Stomach (tissue), 9 donors: ENCODE data around the gene C2orf92. TPM values are rescaled to one million over a fixed set of nuclear protein-coding genes. Genes with fewer than 3 reads are reported as not detected.
"Not testable (repeated sequence)": the region's sequence is repeated elsewhere in the genome, so short reads cannot be mapped to it uniquely, and the experiment has no call there.

ENCODE experiments used
- DNase-seq, 2 donors: peaks; one replicate each; pipeline versions ENCODE4 v3.0.0 to v3.0.0-alpha.2; 2013 to 2019
- H3K27ac ChIP-seq, 5 donors: fragments of 200-600 bp in 4 of 5; sonication (generic) in 4 of 5; one replicate each; pipeline ENCODE4 v1.5.1; 2013 to 2019; ENCODE audit warnings: mild to moderate bottlenecking in 1 of 5, moderate library complexity in 1 of 5
- H3K27me3 ChIP-seq, 3 donors: fragments of 200-600 bp; sonication (generic); one replicate each; pipeline ENCODE4 v1.5.1; 2017 to 2019; ENCODE audit warnings: mixed run types in 1 of 3
- H3K36me3 ChIP-seq, 4 donors: fragments of 200-600 bp; sonication (generic); 1 replicate in 3 of 4; 2 replicates in 1 of 4; pipeline ENCODE4 v1.5.1; 2016 to 2019
- H3K4me1 ChIP-seq, 4 donors: fragments of 200-600 bp; sonication (generic); one replicate each; pipeline ENCODE4 v1.5.1; 2016 to 2019
- H3K4me3 ChIP-seq, 4 donors: fragments of 200-600 bp; sonication (generic) in 3 of 4; one replicate each; pipeline ENCODE4 v1.5.1; 2016 to 2019; ENCODE audit warnings: mild to moderate bottlenecking in 1 of 4
- H3K9me3 ChIP-seq, 4 donors: fragments of 200-600 bp; sonication (generic); one replicate each; pipeline ENCODE4 v1.5.1; 2016 to 2019
- CTCF ChIP-seq, 7 experiments: fragments of 450-650 bp in 4 of 7; fragments of 200-600 bp in 3 of 7; sonication (generic) in 3 of 7; IDR thresholded peaks; one replicate each; pipeline ENCODE4 v1.5.1; 2016 to 2019; ENCODE audit warnings: antibody characterized with exemption in 7 of 7, control low read depth in 2 of 7, mild to moderate bottlenecking in 1 of 7
- EP300 ChIP-seq: sonication (generic); formaldehyde crosslinking; IDR thresholded peaks from one replicate; pipeline ENCODE4 v1.6.1; 2017; ENCODE audit warnings: antibody characterized with exemption
- POLR2A ChIP-seq, 4 donors: fragments of 450-650 bp; IDR thresholded peaks; one replicate each; pipeline ENCODE4 v1.6.1; 2016; ENCODE audit warnings: antibody characterized with exemption in 4 of 4, control low read depth in 2 of 4, mild to moderate bottlenecking in 1 of 4, moderate library complexity in 1 of 4
- POLR2AphosphoS5 ChIP-seq, 3 donors: sonication (generic); formaldehyde crosslinking; IDR thresholded peaks; one replicate each; pipeline ENCODE4 v1.6.1; 2016; ENCODE audit warnings: antibody characterized with exemption in 3 of 3
- WGBS, 5 donors: extraction: QIAGEN DNeasy Blood & Tissue Kit in 3 of 5; methylation state at CpG; one replicate each; pipeline versions ENCODE4 v1.1.5 to v1.1.7; 2013 to 2018; 5-methylcytosine and 5-hydroxymethylcytosine counted together
- intact Hi-C: fragments of 100-400 bp; cut with DNase I; formaldehyde crosslinking; loops from one replicate; pipeline ENCODE4 v1.15.1; 2023; ENCODE audit warnings: low total_unique reads
- polyA plus RNA-seq, 3 donors: library from polyadenylated mRNA; stranded (reverse); fragments of 200-250 nt; gene quantifications; one replicate each; pipeline ENCODE4 v1.2.3, GENCODE V29; 2013
- total RNA-seq, 5 donors: library from RNA; depleted of rRNA; stranded (reverse); fragments of >200 nt; gene quantifications; one replicate each; pipeline versions ENCODE4 v1.1.0 to v1.2.3, GENCODE V29; 2014 to 2016
- donor health status: healthy with polysubstance abuse.
- donor health status: Bipolar disorder and iron deficiency.
- donor health status: healthy.

C2orf92 gene
- total and polyA plus RNA-seq, 8 donors: 2.3 to 35.3 (median 6.0) TPM; not detected in 2

DNA sequence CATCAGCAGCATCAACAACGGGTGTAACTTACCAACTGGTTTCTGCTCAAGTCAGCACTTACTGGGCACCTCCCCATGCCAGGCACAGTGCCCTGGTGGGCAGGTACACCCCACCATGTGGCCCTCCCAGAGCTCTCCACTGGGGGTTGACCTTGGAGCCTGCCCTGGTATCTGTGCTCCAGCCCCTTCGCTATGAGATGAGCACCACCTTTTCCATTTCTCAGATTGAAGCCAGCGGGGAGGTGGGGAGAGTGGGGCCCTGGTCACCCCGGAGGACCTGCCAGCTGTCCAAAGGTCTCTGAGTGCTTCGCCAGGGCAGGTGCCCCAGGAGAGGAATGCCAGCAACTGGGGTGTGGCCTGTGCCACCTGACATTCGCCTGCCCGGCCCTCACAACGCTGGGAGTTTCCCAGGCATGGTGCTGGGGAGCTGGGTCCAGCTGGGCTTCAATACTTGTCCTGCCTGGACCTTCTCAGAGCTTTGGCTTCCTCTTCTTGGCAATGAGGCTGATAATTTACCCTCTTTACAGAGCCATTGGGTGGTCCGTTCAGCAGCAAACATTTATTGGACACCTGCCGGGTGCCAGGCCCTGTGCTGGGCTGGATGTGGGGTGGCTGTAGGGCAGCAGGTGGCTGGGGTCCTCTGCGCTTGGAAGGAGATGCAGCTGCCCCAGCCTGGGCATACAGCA, 38.0 kb downstream of the C2orf92 start:
- Histone ChIP-seq H3K27ac (no peak overlapping the region), H3K4me3 (no peak overlapping the region), H3K4me1 (no peaks in the 10 kb centered on the region), H3K27me3 (peaks cover 0 to 15% (median 0%) of the 10 kb centered on the region in 3 donors), H3K9me3 (no peaks in the 10 kb centered on the region), H3K36me3 (no peaks in the 10 kb centered on the region)
- WGBS, 5 donors: 58 to 71% (median 61%) methylated on average over 6 to 11 of the region's 11 CpGs
- no peak for TF ChIP-seq CTCF (IDR thresholded peaks at IDR 0.05)
- TF ChIP-seq POLR2AphosphoS5 (IDR thresholded peaks at IDR 0.05): no peak
- TF ChIP-seq POLR2A (IDR thresholded peaks at IDR 0.05): no peak
- no peak for TF ChIP-seq EP300
- intact Hi-C loops: loop anchor here (10.0 kb wide), 1 partner anchor 677 kb away; no protein-coding TSS in a partner anchor
- DNase-seq: peak in 1 of 2 donors; percentile 31

DNA sequence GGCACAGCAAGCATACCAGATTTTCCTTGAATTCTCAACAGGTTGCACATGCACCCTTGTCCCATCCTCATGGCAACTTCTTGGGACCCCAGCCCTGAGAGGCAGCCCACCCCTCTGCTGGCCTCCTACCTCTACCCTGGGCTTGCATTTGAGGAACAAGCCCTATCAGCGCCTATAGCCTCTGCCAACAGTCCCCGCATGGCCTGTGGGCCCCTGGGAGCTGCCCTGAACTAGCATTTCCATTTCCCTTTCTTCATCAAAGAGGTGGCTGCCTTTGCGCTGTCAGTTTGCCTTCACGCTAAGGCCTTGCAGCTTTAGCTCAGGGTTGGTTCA, 38.5 kb downstream of the C2orf92 start:
- no peaks in the 10 kb centered on the region for H3K9me3 ChIP-seq
- DNase-seq: no peak
- no peak for TF ChIP-seq EP300
- no peak for TF ChIP-seq CTCF (IDR thresholded peaks at IDR 0.05)
- no peak for TF ChIP-seq POLR2AphosphoS5 (IDR thresholded peaks at IDR 0.05)
- TF ChIP-seq POLR2A (IDR thresholded peaks at IDR 0.05): no peak
- H3K27ac ChIP-seq: no peak overlapping the region
- 76 to 100% (median 83%) methylated on average over 4 of the region's 4 CpGs for WGBS, 5 donors
- intact Hi-C loops: loop anchor here (10.0 kb wide), 1 partner anchor 677 kb away; no protein-coding TSS in a partner anchor
- H3K27me3 ChIP-seq: peaks cover 0 to 15% (median 0%) of the 10 kb centered on the region in 3 donors
- H3K4me1 ChIP-seq: no peaks in the 10 kb centered on the region
- H3K36me3 ChIP-seq: no peaks in the 10 kb centered on the region
- no peak overlapping the region for H3K4me3 ChIP-seq

DNA sequence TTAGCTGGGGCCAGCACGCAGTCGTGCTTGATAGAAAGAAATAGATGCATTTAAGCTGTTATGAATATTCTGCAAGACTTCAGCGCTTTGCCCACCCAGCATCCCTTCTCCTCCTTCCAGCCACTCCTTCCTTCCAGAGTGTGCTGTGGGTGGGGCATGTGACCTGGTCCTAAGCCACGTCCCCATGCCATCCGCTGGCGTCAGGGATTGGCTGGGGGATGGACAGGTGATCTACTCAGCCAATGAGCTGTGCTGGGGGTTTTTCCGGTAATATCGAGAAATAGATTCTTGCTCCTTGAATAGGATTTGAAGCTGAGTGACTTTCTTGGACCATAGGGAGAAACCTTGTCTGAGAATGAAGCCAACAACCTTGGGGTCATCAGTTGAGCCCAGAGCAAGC, 39.1 kb downstream of the C2orf92 start:
- 89 to 93% (median 92%) methylated on average over 8 of the region's 8 CpGs for WGBS, 5 donors
- intact Hi-C loops: loop anchor here (10.0 kb wide), 1 partner anchor 676 kb away; no protein-coding TSS in a partner anchor
- H3K4me3 ChIP-seq: no peak overlapping the region
- no peaks in the 10 kb centered on the region for H3K36me3 ChIP-seq
- H3K9me3 ChIP-seq: no peaks in the 10 kb centered on the region
- no peak for DNase-seq
- no peaks in the 10 kb centered on the region for H3K4me1 ChIP-seq
- H3K27ac ChIP-seq: no peak overlapping the region
- H3K27me3 ChIP-seq: peaks cover 0 to 15% (median 0%) of the 10 kb centered on the region in 3 donors
- TF ChIP-seq POLR2A (IDR thresholded peaks at IDR 0.05) (no peak), CTCF (IDR thresholded peaks at IDR 0.05) (no peak), EP300 (no peak), POLR2AphosphoS5 (IDR thresholded peaks at IDR 0.05) (no peak)

DNA sequence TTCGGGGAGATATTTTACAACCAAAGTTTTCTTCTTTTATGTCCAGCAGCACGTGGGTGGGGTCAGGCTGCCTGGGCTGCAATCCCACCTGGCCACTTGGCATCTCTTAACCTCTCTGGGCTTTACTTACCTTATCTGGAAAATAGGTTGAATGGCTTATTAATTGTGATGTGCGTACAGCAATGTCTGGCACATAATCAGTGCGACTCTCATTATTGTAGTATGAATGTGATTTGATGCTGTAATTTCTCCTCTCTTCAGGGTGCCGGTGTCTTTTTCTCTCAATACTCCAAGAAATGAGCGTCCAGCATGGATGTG, 41.8 kb downstream of the C2orf92 start:
- H3K27ac ChIP-seq: no peak overlapping the region
- H3K9me3 ChIP-seq: no peaks in the 10 kb centered on the region
- intact Hi-C loops: no loop called here
- H3K4me3 ChIP-seq: no peak overlapping the region
- H3K27me3 ChIP-seq: peaks cover 0 to 15% (median 0%) of the 10 kb centered on the region in 3 donors
- no peaks in the 10 kb centered on the region for H3K36me3 ChIP-seq
- no peaks in the 10 kb centered on the region for H3K4me1 ChIP-seq
- no peak for DNase-seq
- no peak for TF ChIP-seq POLR2A (IDR thresholded peaks at IDR 0.05)
- TF ChIP-seq EP300: no peak
- TF ChIP-seq CTCF (IDR thresholded peaks at IDR 0.05): no peak
- TF ChIP-seq POLR2AphosphoS5 (IDR thresholded peaks at IDR 0.05): no peak
- WGBS, 5 donors: 75 to 86% (median 83%) methylated on average over 4 to 6 of the region's 6 CpGs

DNA sequence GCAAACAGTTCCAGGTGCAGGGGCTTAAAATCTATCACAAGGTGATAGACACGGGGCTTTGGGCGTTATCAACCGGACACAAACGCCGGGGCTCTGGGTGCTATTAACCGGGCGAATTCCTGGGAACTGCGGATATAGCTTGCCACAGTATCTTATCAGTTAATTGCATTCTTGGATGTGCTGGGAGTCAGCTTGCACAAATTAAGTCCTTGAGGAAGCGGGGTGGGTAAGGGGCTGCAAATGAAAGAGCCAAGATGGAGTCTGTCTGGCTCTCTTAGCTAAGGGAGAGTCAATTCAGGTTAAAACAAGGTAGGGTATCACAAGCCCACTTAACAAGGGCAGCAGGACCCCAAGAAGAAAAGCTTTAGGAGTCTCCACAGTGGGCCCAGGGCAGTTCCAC, 42.7 kb downstream of the C2orf92 start:
- DNase-seq, H3K9me3 ChIP-seq, H3K4me3 ChIP-seq, H3K36me3 ChIP-seq, intact Hi-C loops, H3K4me1 ChIP-seq, H3K27ac ChIP-seq: not testable (repeated sequence)
- H3K27me3 ChIP-seq: peaks cover 0 to 12% (median 0%) of the 10 kb centered on the region in 3 donors
- 25 to 55% (median 35%) methylated on average over 9 of the region's 9 CpGs for WGBS, 5 donors
